GM21717 (cell line): Measurements from ENCODE around the gene ZCRB1.
"Not testable (repeated sequence)": the region's sequence is repeated elsewhere in the genome, so short reads cannot be mapped to it uniquely, and the experiment has no call there.

Experiments
- ATAC-seq: cut with Tn5 transposase; IDR thresholded peaks from one replicate; pipeline ENCODE4 v1.9.1; 2021; ENCODE audit warnings: mild to moderate bottlenecking, moderate library complexity; ENCODE audit not compliant: unreplicated experiment

Gene ZCRB1, protein sequence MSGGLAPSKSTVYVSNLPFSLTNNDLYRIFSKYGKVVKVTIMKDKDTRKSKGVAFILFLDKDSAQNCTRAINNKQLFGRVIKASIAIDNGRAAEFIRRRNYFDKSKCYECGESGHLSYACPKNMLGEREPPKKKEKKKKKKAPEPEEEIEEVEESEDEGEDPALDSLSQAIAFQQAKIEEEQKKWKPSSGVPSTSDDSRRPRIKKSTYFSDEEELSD

DNA sequence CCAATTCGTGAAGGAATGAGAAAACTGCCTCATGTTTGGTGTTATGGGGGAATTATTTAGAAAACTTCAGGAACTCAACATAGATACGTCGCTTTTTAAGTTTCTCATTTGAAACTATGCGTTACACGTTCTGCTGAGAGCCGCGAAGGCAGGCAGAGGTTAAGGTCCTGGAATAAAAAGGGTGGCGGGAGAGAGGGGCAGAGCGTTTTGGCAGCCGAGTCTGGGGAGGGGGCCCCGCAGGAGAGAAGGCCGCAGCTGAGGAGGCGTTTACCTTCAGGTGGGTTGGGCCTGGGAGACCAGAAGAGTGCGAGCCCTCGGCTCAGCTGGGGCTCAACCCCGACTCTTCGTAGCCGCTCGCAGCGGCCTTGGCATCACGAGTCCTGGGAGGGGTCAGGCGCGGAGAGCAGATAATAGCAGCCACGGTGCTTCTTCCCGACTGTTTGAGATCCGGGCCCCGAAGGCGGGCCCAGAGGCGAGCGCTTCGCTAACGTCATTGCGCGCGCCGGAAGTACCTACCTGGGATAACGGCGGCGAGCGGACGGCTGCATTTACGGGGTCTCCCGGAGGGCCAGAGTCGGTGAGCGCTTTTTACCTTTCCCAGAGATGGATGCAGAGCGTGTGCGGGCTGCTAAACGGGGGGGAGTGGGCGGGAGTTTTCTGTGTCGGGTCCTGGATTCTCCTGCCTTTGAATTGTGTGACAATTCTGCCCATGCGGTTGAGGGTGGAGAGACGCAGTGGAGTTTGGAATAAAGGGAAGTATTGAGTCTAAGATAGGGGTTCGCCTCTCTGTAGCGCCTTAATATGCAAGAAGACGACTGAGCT, at the start of gene ZCRB1, which contains the start of gene PPHLN1:
Gene ZCRB1, minus strand, starts transcription at position 442 of the 822 bp plus-strand sequence. CDS start 1,992 bp downstream, outside the sequence.
Gene PPHLN1, plus strand, starts transcription at position 515 of the 822 bp plus-strand sequence. CDS start 9,736 bp downstream, outside the sequence.
- peak; percentile 95 for ATAC-seq

DNA sequence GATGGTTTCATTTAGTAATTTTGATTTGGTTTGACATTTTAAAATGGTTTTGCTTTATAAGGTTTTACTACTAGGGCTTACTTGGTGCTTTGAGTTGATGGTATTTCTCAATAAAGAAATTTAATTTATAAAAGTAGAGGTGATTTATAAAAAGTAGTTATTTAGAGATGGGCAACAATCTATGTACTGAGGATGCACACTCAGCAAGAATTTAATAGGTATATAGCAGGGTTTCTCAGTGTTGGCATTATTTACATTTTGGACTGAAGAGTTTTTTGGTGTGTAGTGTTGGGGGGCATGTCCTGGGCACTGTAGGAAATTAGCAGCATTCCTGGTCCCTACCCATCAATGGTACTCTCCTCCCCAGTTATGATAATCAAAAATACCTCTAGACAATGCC, 47.8 kb upstream of the ZCRB1 start:
- ATAC-seq, result peak; percentile 12

DNA sequence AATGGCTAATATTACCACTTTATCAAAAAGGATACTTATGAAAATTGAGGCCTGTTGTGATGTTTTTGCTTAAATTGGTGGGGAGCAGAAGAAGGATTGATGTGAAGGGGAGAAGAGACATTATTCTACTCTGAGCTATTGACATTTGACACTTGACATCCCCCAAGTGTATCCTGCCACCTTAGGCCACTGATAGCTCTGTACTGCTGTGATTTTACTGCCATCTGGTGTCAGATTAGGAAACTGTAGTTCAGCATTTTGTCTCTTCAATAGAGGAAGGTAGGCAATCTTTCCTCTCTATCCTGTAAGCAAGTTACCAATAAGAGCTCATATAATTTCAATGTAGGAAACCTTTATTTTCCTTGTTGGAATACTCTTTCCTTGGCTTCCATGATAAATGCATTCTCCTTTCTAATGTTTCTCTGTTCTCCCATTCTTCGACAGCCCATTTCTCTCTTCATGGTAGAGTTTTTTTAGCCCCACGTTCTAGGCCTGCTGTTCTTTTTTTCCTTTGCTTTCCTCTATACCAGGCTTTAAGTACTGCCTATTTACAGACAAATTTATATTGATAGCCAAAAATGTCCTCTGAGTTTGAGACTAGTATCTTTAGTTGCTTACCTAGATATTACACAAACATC, 46.4 kb upstream of the ZCRB1 start:
- peak; percentile 71 for ATAC-seq

DNA sequence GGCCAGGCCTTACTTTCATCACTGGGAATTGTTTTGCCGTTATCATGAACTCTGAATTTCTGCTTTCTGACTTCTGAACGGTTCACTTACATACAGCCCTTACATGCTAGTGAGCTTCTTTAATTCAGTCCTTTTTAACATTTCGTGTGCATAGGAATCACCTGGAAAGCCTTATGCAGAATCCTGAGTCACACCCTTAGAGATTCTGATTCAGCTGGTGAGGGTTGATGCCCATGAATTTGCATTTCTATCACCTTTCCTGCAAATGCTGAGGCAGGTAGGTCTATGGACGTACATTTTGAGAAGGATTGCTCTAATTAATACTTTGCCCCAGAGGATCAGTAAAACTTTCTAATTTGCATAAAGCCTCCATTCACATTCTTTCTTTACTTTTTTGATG, 44.1 kb upstream of the ZCRB1 start:
- ATAC-seq, result no peak

DNA sequence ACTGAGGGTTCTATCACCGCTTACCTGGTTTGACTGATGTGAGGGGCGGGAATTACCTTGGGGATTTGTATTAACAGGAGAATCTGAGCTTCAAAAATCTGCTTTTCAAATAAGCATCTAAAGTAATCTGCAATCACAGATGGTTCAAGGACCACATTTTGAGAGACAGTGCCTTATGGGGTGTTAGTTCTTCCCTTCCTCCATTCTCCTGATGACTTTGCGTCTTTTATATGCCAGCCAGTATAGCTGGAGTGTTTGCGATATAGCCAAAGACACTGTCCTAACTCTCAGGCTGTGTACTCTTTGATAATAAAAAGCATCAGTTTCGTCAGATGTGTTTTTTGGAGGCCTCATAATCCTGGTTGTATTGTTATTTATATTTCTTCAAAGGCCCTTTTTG, 39.6 kb upstream of the ZCRB1 start:
- no peak for ATAC-seq

DNA sequence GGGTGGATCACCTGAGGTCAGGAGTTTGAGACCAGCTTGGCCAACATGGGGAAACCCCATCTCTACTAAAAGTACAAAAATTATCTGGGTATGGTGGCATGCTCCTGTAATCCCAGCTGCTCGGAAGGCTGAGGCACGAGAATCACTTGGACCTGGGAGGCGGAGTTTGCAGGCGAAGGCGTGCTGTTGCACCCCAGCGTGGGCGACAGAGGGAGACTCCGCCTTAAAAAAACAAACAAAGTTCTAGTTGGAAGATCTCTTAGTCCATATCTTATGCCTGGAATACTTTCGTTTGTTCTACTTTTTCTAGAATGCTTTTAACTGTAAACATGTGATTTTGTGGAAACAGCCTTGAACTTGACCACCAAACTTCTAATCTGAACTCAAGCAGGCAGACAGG, 38.8 kb upstream of the ZCRB1 start:
- no peak for ATAC-seq

DNA sequence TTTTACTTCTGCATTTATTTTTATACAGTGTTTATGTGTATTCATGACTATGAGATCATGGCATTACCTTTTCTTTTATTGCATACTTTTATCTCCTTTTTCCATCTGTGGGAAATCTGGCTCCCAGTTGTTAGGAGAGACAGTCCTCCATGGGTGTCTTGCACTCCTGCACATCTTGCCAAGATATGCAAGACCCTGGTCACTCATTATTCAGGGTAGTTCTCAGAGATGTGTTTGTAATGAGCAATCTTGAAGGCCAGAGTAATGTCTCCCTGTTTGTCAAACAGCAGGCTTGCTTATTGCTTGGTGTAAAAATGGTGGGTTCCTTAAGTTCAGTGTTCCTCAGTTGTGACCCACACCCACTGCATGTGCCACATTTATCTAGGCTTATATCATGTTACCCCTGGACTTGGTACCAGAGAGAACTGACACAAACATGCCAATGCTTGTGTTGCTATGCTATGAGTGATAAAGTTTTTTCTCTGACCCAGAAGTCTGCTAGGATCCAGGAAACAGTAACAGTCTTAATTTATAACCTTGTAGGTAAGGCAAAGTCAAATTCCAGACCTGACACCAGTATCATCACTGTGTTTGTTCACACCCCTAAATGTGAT, 36.9 kb upstream of the ZCRB1 start:
- ATAC-seq, result no peak

DNA sequence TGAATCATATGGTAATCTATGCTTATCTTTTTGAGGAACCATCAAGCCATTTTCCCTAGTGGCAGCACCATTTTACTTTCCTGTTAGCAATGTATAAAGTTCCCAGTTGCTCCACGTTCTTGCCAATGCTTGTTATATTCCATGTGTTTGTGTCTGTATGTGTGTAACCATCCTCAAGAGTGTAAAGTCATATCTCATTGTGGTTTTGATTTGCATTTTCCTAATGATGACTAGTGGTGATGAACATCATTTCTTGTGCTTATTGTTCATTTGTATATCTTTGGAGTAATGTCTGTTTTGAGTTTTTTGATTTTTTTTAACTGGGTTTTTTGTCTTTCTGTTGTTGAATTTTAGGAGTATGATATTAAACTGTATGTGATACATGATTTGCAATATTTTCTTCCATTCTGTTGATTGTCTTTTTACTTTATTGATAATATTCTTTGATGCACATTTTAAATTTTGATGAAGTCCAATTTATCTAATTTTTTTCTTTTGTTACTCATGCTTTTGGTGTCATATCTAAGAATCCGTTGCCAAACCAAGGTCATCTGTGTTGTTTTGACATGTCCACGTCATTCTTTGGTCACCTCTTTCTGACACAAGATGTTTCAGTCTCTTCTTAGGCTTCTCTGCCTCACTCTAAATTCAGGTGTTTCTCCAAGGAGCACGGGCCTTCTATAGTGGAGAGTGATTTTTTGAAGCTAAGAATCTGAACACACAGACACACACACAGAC, 36.2 kb upstream of the ZCRB1 start:
- no peak for ATAC-seq

DNA sequence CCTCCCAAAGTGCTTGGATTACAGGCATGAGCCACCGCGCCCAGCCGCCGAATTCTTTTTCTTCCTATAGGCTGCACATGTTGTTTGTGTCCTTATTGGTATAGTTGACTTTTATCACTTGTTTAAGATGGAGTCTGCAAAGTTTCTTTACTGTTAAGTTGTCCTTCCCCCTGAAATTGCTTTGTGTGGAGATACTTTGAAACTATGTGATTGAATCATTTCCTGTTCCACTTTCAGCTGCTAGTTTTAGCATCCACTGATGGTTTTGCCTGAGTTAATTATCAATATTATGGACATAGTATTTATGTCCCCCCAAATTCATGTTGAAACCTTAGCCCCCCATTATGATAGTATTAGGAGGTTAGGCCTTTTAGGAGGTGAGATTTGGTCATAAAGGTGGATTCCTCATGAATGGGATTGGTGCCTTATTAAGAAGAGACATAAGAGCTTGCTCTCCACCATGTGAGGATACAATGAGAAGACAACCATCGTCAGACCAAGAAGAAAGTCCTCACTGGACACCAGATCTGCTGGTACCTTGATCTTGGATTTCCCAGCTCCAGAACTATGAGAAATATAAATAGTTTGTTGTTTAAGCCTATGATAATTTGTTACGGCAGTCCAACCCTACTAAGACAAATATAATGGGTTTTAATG, 35.0 kb upstream of the ZCRB1 start:
- ATAC-seq, result no peak

DNA sequence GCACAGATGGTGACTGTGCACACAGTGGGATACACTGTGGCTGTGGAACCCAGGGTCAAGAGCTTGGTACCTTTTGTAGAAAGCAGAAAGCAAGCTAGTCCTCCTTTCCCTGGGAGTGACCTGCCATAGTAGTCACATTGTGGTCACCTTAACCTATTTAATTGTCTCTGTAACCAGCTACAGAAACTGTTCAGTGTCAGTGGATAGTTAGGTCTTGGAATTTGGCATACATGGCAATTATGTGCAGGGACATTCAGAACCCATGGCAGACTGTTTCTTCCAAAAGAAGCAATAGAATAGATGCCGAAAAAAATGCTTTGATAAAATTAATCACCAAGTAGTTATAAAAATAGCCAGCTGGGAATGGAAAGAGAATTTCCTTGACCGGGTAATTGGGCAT, 30.4 kb upstream of the ZCRB1 start:
- ATAC-seq, result no peak

DNA sequence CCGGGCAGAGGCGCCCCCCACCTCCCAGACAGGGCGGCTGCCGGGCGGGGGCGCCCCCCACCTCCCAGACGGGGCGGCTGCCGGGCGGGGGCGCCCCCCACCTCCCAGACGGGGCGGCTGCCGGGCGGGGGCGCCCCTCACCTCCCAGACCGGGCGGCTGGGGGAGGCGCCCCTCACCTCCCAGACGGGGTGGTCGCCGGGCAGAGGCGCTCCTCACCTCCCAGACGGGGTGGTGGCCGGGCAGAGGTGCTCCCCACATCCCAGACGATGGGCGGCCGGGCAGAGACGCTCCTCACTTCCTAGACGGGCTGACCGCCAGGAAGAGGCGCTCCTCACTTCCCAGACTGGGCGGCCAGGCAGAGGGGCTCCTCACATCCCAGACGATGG, 24.1 kb upstream of the ZCRB1 start:
- ATAC-seq, result not testable (repeated sequence)

DNA sequence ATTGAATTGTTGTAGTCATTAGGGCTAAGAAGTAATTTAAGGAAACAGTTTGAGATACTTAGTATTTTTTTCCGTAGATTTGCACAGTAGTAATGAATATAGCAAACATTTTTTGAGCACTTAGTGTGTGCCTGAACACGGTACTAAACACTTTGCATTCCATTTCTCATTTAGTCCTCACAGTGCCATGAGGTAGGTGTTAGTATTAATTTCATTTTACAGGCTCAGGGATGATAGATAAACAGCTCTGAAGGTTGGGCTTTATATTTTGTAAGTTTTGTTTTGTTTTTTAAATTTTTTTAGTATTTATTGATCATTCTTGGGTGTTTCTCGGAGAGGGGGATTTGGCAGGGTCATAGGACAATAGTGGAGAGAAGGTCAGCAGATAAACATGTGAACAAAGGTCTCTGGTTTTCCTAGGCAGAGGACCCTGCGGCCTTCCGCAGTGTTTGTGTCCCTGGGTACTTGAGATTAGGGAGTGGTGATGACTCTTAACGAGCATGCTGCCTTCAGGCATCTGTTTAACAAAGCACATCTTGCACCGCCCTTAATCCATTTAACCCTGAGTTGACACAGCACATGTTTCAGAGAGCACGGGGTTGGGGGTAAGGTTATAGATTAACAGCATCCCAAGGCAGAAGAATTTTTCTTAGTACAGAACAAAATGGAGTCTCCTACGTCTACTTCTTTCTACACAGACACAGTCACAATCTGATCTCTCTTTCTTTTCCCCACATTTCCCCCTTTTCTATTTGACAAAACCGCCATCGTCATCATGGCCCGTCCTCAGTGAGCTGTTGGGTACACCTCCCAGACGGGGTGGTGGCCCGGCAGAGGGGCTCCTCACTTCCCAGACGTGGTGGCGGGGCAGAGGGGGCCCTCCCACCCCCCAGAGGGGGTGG, 23.5 kb upstream of the ZCRB1 start:
- ATAC-seq, result not testable (repeated sequence)

DNA sequence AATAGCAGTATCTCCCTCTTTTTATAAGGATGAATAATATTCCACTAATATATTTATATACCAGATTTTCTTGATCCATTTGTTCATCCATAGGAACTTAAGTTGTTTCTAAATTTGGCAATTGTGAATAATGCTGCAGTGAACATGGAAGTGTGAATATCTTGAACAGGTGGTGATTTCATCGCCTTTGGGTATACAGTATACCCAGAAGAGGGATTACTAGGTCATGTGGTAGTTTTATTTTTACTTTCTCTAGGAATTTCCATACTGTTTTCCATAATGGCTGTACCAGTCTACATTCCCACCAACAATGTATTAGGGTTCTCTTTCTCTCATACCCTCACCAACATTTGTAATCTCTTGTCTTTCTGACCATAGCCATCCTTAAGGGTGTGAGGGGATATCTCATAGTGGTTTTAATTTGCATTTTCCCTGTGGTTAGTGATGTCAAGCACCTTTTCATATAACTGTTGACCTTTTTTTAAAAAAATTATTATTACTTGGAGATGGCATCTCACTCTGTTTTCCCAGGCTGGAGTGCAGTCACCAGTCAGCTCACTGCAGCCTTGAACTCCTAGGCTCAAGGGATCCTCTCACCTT, 20.6 kb upstream of the ZCRB1 start:
- ATAC-seq, result no peak

DNA sequence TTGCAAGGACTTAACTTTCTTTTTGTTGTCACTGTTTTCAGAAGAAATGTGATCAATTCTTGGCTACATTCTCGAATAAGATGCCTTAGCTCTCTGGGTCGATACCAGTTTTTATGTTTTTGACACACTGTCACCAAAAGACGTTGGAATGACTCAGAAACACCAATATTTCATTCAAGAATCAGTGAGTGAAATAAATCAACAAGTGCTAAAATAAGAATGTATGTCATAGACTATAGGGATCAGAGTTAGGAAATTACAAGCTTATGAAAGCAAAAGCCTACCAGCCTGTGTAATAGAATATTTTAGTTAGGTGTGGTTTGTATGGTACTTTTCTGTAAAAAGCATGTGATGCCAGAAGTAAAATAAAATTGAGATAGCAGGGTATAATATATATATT, 17.8 kb upstream of the ZCRB1 start:
- ATAC-seq, result no peak

DNA sequence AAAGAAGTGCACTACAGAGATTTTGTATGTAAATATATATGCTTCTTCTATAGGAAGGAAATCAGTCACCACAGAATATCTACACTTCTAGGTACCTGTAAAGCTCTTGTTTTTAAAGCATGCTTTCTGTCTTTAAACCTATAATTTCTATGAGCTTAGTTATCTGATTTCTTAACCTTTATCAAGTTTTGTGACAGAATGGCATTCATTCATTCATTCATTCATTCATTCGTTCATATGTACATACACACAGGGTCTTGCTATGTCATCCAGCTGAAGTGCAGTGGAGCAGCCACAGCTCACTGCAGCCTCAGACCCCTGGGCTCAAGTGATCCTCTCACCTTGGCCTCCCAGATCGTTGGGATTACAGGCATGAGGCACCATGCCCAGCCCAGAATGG, 16.1 kb upstream of the ZCRB1 start:
- ATAC-seq, result no peak

DNA sequence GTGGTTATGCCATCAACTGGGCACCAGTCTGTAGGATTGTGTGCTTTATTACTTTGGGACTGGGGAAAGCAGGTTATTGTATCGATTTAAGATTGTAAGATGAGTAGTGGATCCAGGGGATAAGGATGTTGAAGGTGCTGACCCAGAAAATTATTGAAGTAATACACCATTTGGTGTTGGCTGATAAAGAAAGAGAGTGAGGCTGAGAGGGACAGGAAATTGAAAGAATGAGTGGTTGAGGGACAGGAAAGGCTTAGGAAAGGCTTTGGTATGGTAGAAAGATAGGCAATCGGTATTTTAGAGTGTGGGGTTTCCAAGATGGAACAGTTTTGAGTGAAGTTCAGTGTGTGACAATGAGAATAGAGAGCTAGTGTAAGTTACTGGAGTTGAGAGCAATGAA, 12.4 kb upstream of the ZCRB1 start:
- ATAC-seq, result no peak

DNA sequence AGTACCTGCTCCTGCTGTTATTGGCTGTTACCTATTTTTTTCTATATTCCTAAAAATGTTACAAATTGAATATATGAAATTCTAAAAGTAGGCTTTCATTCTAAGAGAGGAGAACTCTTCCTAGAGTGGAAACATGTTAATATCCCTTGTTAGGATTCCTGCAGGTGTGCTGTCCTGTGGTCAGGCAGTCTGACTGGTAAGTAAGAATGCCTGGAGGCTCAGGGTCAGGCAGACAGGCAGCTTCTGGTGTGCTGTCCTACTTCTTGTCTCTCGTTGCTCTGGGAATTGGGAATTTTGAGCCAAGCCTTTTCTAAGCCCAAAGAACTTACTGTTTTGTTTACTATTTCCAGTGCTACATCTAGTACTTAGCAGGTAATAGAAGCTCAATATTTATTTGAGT, 10.4 kb upstream of the ZCRB1 start:
- ATAC-seq, result no peak

DNA sequence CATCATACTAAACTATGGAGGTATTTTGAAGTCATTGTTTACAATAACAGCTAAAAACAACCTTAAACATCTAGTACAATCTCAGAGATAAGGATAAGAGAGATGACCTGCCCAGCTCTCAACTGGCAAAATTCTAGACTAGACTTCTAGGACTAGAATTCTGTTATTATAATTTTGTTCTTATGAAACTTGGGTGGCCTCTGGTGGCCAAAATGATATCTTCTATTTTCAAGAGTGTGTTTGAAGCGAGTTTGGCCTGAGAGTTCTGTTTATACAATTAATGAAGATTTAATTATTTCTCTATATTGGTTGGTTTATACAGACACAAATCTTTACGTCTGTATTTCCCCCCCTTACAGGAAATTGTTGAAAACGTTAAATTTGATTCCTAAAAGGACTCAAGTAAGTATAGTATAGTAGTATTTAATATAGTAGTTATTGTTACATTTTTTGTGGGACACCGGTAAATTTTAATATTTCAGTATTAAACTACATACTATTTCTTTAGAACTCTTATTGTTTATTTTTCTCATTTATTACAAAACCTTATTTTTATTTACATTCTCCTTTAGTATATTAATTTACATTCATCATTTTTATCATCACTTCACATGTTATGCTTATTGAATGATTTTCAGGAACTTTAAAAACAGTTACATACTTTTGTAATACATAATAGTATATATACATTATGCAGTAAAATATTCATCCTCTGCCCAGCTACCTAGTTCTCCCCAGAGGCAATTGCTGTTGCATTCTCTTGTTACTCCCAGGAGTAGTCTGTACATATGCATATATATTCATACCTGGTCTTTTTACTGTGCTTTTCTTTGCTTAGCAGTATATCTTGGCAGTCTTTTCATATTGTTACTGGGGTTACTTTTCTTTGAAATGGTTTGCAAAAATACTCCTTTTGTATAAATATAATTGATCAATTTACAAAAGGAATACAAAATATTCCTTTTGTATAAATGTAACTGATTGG, 6.7 kb upstream of the ZCRB1 start:
- ATAC-seq, result no peak
